Measurements from ENCODE around the gene RAD50. TPM values are rescaled to one million over a fixed set of nuclear protein-coding genes. Genes with fewer than 3 reads are reported as not detected.
"Not testable (repeated sequence)": the region's sequence is repeated elsewhere in the genome, so short reads cannot be mapped to it uniquely, and the experiment has no call there.

RAD50 gene
- total and polyA plus RNA-seq, 2 donors (not counting 1 experiment from before 2014, with no cell fraction given) = 21.5 to 35.7 TPM

- Histone ChIP-seq H3K36me3 (ENCODE audit: control insufficient read depth, insufficient read depth, low read length) (no peaks in the 10 kb centered on the region), H3K9ac (ENCODE audit: insufficient read depth, low read length) (no peak overlapping the region), H3K4me2 (ENCODE audit: extremely low read depth, insufficient read depth, low read length) (no peak overlapping the region), H3K27ac (ENCODE audit: insufficient read depth, low read length) (no peak overlapping the region), H3K4me1 (ENCODE audit: control insufficient read depth, extremely low read depth, insufficient read depth, low read length) (no peaks in the 10 kb centered on the region), H3K4me3 (replicated peaks in 1 of 4; ENCODE audit: control extremely low read depth in 1 of 4, insufficient read depth in 1 of 4, low read depth in 3 of 4, low read length in 4 of 4) (no peak overlapping the region), H3K79me2 (ENCODE audit: control insufficient read depth, insufficient read depth, low read length) (no peaks in the 10 kb centered on the region), H3K9me3 (ENCODE audit: control insufficient read depth, insufficient read depth, low read depth, low read length) (no peaks in the 10 kb centered on the region), H3K27me3 (ENCODE audit: control insufficient read depth, insufficient read depth, low read length) (no peaks in the 10 kb centered on the region), H4K20me1 (ENCODE audit: control insufficient read depth, extremely low read depth, insufficient read depth, low read length) (no peaks in the 10 kb centered on the region), H2AFZ (ENCODE audit: low read length) (no peak overlapping the region)
- DNase-seq (ENCODE audit: low read depth in 2 of 2) = no peak
- no peak for TF ChIP-seq CTCF (conservative IDR thresholded peaks at IDR 0.05 in 1 of 2, IDR thresholded peaks at IDR 0.05 in 1 of 2; ENCODE audit: low read depth in 1 of 2, low read length in 2 of 2)
Observed at GRCh38 chr5:132566657-132567056, 9.9 kb downstream of the RAD50 start.

GRCh38 chr5:132576123-132576522 is 19.3 kb downstream of the RAD50 start:
- no peak overlapping the region for H2AFZ ChIP-seq (ENCODE audit: low read length)
- no peak overlapping the region for H3K4me2 ChIP-seq (ENCODE audit: extremely low read depth, insufficient read depth, low read length)
- H3K27ac ChIP-seq (ENCODE audit: insufficient read depth, low read length) = no peak overlapping the region
- H3K36me3 ChIP-seq (ENCODE audit: control insufficient read depth, insufficient read depth, low read length) = no peaks in the 10 kb centered on the region
- H3K4me3 ChIP-seq (replicated peaks in 1 of 4; ENCODE audit: control extremely low read depth in 1 of 4, insufficient read depth in 1 of 4, low read depth in 3 of 4, low read length in 4 of 4) = no peak overlapping the region
- no peak overlapping the region for H3K9ac ChIP-seq (ENCODE audit: insufficient read depth, low read length)
- no peaks in the 10 kb centered on the region for H3K4me1 ChIP-seq (ENCODE audit: control insufficient read depth, extremely low read depth, insufficient read depth, low read length)
- no peak for DNase-seq (ENCODE audit: low read depth in 2 of 2)
- no peak for TF ChIP-seq EZH2 (IDR thresholded peaks at IDR 0.05; ENCODE audit: low read length, missing control alignments)
- TF ChIP-seq CTCF (conservative IDR thresholded peaks at IDR 0.05 in 1 of 2, IDR thresholded peaks at IDR 0.05 in 1 of 2; ENCODE audit: low read depth in 1 of 2, low read length in 2 of 2) = no peak
- no peaks in the 10 kb centered on the region for H4K20me1 ChIP-seq (ENCODE audit: control insufficient read depth, extremely low read depth, insufficient read depth, low read length)
- H3K9me3 ChIP-seq (ENCODE audit: control insufficient read depth, insufficient read depth, low read depth, low read length) = no peaks in the 10 kb centered on the region
- no peaks in the 10 kb centered on the region for H3K79me2 ChIP-seq (ENCODE audit: control insufficient read depth, insufficient read depth, low read length)
- no peaks in the 10 kb centered on the region for H3K27me3 ChIP-seq (ENCODE audit: control insufficient read depth, insufficient read depth, low read length)

GRCh38 chr5:132584560-132584959 is 27.8 kb downstream of the RAD50 start:
- H3K36me3 ChIP-seq (ENCODE audit: control insufficient read depth, insufficient read depth, low read length); DNase-seq (ENCODE audit: low read depth in 2 of 2): not testable (repeated sequence)

More at GRCh38 chr5:132584560-132584959, 27.8 kb downstream of the RAD50 start:
- not testable (repeated sequence) for H3K79me2 ChIP-seq (ENCODE audit: control insufficient read depth, insufficient read depth, low read length); H3K9me3 ChIP-seq (ENCODE audit: control insufficient read depth, insufficient read depth, low read depth, low read length); H3K4me2 ChIP-seq (ENCODE audit: extremely low read depth, insufficient read depth, low read length); H3K27ac ChIP-seq (ENCODE audit: insufficient read depth, low read length); H3K4me3 ChIP-seq (replicated peaks in 1 of 4; ENCODE audit: control extremely low read depth in 1 of 4, insufficient read depth in 1 of 4, low read depth in 3 of 4, low read length in 4 of 4); H2AFZ ChIP-seq (ENCODE audit: low read length); H4K20me1 ChIP-seq (ENCODE audit: control insufficient read depth, extremely low read depth, insufficient read depth, low read length); H3K27me3 ChIP-seq (ENCODE audit: control insufficient read depth, insufficient read depth, low read length); H3K4me1 ChIP-seq (ENCODE audit: control insufficient read depth, extremely low read depth, insufficient read depth, low read length); H3K9ac ChIP-seq (ENCODE audit: insufficient read depth, low read length)

All from fibroblast of lung (primary cell).